Islet of Langerhans (tissue), 1 donor: Measurements from ENCODE around the gene ANO1.
"Not testable (repeated sequence)": the region's sequence is repeated elsewhere in the genome, so short reads cannot be mapped to it uniquely, and the experiment has no call there.

Source experiments
- FAIRE-seq: peaks from one replicate; lab custom pipeline; 2011; peaks lifted over from hg19 to GRCh38; lab: Jason Lieb, UNC

ANO1 gene

DNA sequence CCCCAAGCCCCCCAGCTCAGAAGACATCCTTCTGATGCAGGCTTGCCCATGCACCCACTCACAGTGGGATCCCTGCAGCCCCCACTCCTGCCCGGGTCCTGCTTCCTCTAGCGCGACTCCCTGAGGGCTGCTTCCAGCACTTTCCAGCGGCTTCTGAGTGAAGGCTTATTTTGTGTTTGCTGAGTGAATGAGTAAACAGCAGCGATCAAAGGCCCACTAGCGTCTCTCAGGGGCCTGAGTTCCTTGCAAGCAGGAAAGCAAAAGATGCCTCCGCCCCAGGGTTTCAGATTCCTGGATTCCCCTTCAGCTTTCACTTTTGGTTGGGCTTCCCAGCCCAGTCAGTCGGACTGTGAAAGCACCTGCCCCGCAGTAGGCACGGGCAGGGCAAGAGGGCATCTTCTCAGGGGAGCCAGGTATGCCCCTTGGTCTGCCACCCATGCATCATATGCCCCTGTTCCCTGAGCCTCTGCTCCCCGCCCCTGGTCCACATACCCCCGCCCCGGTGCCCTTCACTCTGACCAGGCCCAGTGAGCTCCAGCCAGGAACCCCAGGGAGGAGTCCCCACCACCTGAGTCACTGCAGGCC lies 134.2 kb downstream of the ANO1 start:
- no peak for FAIRE-seq

DNA sequence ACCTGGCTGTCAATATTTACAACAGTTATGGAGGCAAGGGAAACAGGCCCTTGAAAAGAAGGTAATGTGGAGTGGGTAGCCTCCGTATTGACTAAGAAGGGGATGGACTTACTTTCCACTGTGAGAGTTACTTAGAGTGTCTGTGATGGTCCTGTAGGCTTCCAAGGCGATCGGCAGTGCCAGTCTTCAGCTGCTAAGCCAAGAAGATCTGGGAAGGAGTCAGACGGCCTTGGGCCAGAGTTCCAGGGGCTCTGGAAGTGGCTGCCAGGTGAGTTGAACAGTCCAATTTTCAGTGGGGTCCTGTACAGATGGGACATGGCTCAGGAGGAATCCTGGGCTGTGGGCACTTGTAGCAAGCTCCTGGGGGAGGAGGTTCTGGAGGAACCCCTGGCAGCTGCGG lies 139.3 kb downstream of the ANO1 start:
- FAIRE-seq = not testable (repeated sequence)

DNA sequence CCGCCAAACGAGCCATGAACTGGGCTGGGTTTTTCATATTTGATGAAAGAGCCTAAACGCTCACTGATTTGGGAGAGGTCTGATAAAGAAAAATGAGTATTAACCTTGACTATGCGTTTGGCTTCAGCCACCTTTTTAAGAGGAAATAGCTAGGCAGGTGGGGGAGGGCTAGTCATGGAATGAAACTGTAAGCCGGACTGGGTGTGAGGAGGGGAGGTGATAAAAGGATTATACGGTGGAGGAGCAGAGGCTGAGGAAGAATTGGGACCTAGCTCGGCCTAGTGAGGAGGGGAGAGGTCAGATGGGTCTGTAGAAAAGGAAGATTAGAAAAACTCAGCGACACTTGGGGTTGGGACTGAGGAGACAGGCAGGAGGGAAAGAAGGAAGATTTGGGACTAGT lies 140.0 kb downstream of the ANO1 start:
- FAIRE-seq = not testable (repeated sequence)

- no peak for FAIRE-seq
Measured at GRCh38 chr11:70220136-70220535, 142.0 kb downstream of the ANO1 start.

- FAIRE-seq = no peak
Measured at GRCh38 chr11:70220920-70221319, 142.8 kb downstream of the ANO1 start.

- FAIRE-seq = no peak
Measured at GRCh38 chr11:70225681-70226177, 147.6 kb downstream of the ANO1 start.

GRCh38 chr11:70226183-70226582 lies 148.1 kb downstream of the ANO1 start:
- no peak for FAIRE-seq

- FAIRE-seq = no peak
Measured at GRCh38 chr11:70226967-70227366, 148.8 kb downstream of the ANO1 start.

DNA sequence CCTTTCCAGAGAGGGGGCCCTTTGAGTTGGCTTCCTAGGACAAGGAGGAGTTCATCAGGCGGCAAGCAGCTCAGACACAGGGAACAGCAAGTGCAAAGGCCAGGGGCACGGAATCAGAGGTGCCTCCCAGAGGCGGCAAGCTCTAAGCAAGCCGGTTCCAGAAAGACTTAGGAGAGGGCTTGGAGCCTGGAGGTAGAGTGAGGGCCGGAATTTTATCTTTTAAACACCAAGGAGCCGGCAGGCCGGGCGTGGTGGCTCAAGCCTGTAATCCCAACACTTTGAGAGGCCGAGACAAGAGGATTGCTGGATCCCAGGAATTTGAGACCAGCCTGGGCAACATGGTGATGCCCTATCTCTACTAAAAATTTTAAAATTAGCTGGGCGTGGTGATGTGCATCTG lies 151.6 kb downstream of the ANO1 start:
- no peak for FAIRE-seq

- no peak for FAIRE-seq
Measured at GRCh38 chr11:70230151-70230839, 152.2 kb downstream of the ANO1 start.

DNA sequence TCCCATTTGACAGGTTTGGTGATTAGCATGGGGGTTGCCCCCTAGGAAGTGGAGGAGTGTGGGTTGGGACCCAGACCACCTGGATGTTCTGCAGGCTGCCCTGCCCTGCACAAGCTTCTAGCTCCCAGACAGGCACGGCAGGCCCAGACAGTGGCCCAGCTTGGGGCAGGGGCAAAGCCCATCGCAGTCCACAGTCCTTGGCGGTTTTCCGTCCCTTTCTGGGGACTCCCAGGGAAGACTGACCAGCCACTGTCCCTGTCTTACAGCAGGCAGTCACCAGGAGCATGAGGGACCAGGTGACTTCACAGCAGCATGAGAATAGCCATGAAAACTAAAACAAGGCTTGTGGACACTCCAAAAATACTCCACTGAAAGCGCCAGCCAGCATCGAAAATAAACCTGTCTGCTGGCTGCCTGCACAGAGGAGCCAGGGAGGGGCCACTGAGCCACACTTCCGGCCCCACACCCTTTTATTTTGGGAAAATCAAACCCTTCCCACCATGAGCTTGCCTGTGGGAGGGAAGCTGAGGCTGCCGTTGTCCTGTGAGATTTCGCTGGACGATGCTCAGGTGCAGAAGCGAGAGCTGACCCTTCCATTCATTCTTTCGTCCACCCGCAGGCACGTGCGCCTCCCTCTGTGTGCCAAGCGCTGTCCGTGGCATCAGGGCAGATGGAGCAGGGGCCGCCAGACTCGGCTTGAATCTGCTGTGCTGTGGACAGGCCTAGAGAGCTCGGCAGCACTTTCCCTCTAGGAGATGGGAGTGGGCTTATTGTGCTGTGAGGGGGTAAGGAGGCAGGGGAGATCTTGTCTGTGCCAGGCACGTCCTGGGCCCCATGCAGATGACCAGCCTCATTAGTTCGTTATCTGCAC lies 153.0 kb downstream of the ANO1 start:
- FAIRE-seq = no peak

DNA sequence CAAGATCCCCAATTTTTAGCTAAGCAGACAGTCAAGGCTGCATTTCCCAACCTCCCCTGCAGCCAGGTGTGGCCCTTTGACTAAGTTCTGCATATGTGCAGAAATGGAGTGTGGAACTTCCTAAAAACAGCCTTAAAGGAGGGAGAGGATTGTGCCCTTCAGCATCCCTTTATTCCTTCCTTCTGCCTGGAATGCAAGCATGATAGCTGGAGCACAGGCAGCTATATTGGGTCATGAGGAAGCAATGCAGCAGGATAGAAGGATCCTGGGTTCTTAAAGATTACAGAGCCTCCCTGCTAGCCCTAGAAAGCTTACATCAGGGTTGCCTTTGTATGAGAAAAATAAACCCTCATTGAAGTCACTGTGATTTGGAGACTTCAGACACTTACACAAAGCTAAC lies 154.9 kb downstream of the ANO1 start:
- no peak for FAIRE-seq

- no peak for FAIRE-seq
Measured at GRCh38 chr11:70233511-70233934, 155.4 kb downstream of the ANO1 start.

- FAIRE-seq = no peak
Measured at GRCh38 chr11:70233962-70234361, 155.8 kb downstream of the ANO1 start.
